Stimulated activated CD4-positive, alpha-beta T cell treated with anti-CD3 and anti-CD28 coated beads, TNF-alpha, amount 100 ng/mL, for 4 hours (primary cell): ENCODE data around the gene IL17B.
A peak's percentile ranks its signal among the peaks of the same experiment; 100 is the strongest.

Experiments used
- DNase-seq, 3 experiments: peaks; one replicate each; pipeline ENCODE4 v3.0.0-alpha.2; 2020; ENCODE audit warnings: low read depth in 3 of 3

The IL17B gene

GRCh38 chr5:149357370-149358293, 21.5 kb downstream of the IL17B start, which contains the start of gene PCYOX1L:
TSS of gene PCYOX1L (plus strand) at chr5:149358046. CDS start at chr5:149358069, 23 bp downstream.
- peak; percentile 95 to 97 (median 96) for DNase-seq

- DNase-seq: no peak
Observed at GRCh38 chr5:149356391-149356790, 22.7 kb downstream of the IL17B start.

- no peak for DNase-seq
Observed at GRCh38 chr5:149355688-149356087, 23.4 kb downstream of the IL17B start.

- DNase-seq: no peak
Observed at GRCh38 chr5:149353911-149354310, 25.2 kb downstream of the IL17B start.

GRCh38 chr5:149352169-149352568, 26.9 kb downstream of the IL17B start:
- no peak for DNase-seq

GRCh38 chr5:149349382-149349781, 29.7 kb downstream of the IL17B start:
- no peak for DNase-seq

- DNase-seq: no peak
Observed at GRCh38 chr5:149348518-149348917, 30.6 kb downstream of the IL17B start.

GRCh38 chr5:149345892-149346222, 33.2 kb downstream of the IL17B start:
- no peak for DNase-seq

- DNase-seq: peak; percentile 81 to 87 (median 81)
Observed at GRCh38 chr5:149345147-149345891, 33.8 kb downstream of the IL17B start, which contains the start of gene GRPEL2. TSS of gene GRPEL2 (plus strand) at chr5:149345499. CDS start at chr5:149345540, 41 bp downstream.

- no peak for DNase-seq
Observed at GRCh38 chr5:149344151-149344550, 34.9 kb downstream of the IL17B start.

- DNase-seq: no peak
Observed at GRCh38 chr5:149341876-149342275, 37.2 kb downstream of the IL17B start.

GRCh38 chr5:149340920-149341319, 38.2 kb downstream of the IL17B start:
- DNase-seq: no peak

- DNase-seq: no peak
Observed at GRCh38 chr5:149338364-149338763, 40.7 kb downstream of the IL17B start.

- DNase-seq: no peak
Observed at GRCh38 chr5:149337736-149338135, 41.4 kb downstream of the IL17B start.

GRCh38 chr5:149333711-149334443, 45.2 kb downstream of the IL17B start:
- no peak for DNase-seq

GRCh38 chr5:149328177-149328576, 50.9 kb downstream of the IL17B start:
- no peak for DNase-seq

GRCh38 chr5:149326611-149327010, 52.5 kb downstream of the IL17B start:
- no peak for DNase-seq

GRCh38 chr5:149325894-149326293, 53.2 kb downstream of the IL17B start:
- DNase-seq: no peak

- DNase-seq: no peak
Observed at GRCh38 chr5:149325166-149325735, 53.8 kb downstream of the IL17B start.

- no peak for DNase-seq
Observed at GRCh38 chr5:149324641-149325040, 54.5 kb downstream of the IL17B start.
